SK-N-SH (cell line): ENCODE data around the gene SEC14L1. TPM values are rescaled to one million over a fixed set of nuclear protein-coding genes. Genes with fewer than 3 reads are reported as not detected.

Source experiments
- CTCF ChIA-PET: fragments of 300-600, 350-600 bp; formaldehyde crosslinking; extraction: SDS; loops from one replicate; lab custom pipeline; 2021; lab: Yijun Ruan, JAX
- POLR2A ChIA-PET: fragments of 350-600 bp; sonication (Branson Sonifier 250); formaldehyde crosslinking; extraction: SDS; loops from one replicate; lab custom pipeline; 2020; ENCODE audit warnings: antibody characterized with exemption, inconsistent platforms; lab: Yijun Ruan, JAX
- DNase-seq: peaks from one replicate; pipeline ENCODE4 v3.0.0; 2012
- H2AFZ ChIP-seq: fragments of 200-600 bp; sonication (generic); 2 replicates; pipeline ENCODE4 v1.8.1; 2016; ENCODE audit warnings: antibody characterized with exemption, mild to moderate bottlenecking, low read depth
- H3F3A ChIP-seq: fragments of 200-600 bp; sonication (generic); replicated peaks from 2 replicates; pipeline ENCODE3; 2016; ENCODE audit warnings: antibody characterized with exemption, mild to moderate bottlenecking; ENCODE audit not compliant: insufficient read depth
- H3K27ac ChIP-seq, 2 experiments: fragments of 200-500 bp in 1 of 2; fragments of 200-600 bp in 1 of 2; sonication (Bioruptor generic) in 1 of 2; sonication (generic), shearing (Covaris generic) in 1 of 2; 2 replicates each; pipeline versions ENCODE4 v1.5.1 to v1.6.1; 2014 to 2016; ENCODE audit warnings: low read depth in 2 of 2, inconsistent platforms in 1 of 2, low read length in 1 of 2, mild to moderate bottlenecking in 1 of 2, mixed read lengths in 1 of 2
- H3K27me3 ChIP-seq: fragments of 200-600 bp; sonication (generic), shearing (Covaris generic); 2 replicates; pipeline ENCODE4 v1.6.1; 2016; ENCODE audit warnings: mixed run types; ENCODE audit not compliant: insufficient read depth
- H3K36me3 ChIP-seq, 2 experiments: fragments of 200-500 bp in 1 of 2; fragments of 200-600 bp in 1 of 2; sonication (Bioruptor generic) in 1 of 2; sonication (generic) in 1 of 2; replicated peaks in 1 of 2; 2 replicates each; pipeline versions ENCODE3 to v1.5.1; 2014 to 2016; ENCODE audit warnings: low read length in 1 of 2, mild to moderate bottlenecking in 1 of 2; ENCODE audit not compliant: insufficient read depth in 2 of 2, control insufficient read depth in 1 of 2
- H3K4me1 ChIP-seq, 2 experiments: fragments of 200-500 bp in 1 of 2; fragments of 200-600 bp in 1 of 2; sonication (Bioruptor generic) in 1 of 2; sonication (generic), shearing (Covaris generic) in 1 of 2; 2 replicates each; pipeline versions ENCODE4 v1.5.1 to v1.6.1; 2014 to 2016; ENCODE audit warnings: low read depth in 1 of 2, low read length in 1 of 2, mixed run types in 1 of 2; ENCODE audit not compliant: insufficient read depth in 2 of 2, control insufficient read depth in 1 of 2
- H3K4me2 ChIP-seq: fragments of 200-600 bp; sonication (generic), shearing (Covaris generic); 2 replicates; pipeline ENCODE4 v1.6.1; 2017; ENCODE audit warnings: mixed run types
- H3K4me3 ChIP-seq, 2 experiments: fragments of 200-500 bp in 1 of 2; fragments of 200-600 bp in 1 of 2; sonication (Bioruptor generic) in 1 of 2; sonication (generic), shearing (Covaris generic) in 1 of 2; 2 replicates each; pipeline versions ENCODE4 v1.5.1 to v1.8.1; 2014 to 2016; ENCODE audit warnings: low read depth in 2 of 2, inconsistent platforms in 1 of 2, low read length in 1 of 2, mild to moderate bottlenecking in 1 of 2, mixed read lengths in 1 of 2, moderate library complexity in 1 of 2
- H3K79me2 ChIP-seq: fragments of 200-600 bp; sonication (generic); 2 replicates; pipeline ENCODE4 v1.8.1; 2017; ENCODE audit warnings: mild to moderate bottlenecking; ENCODE audit not compliant: insufficient read depth
- H3K9ac ChIP-seq: fragments of 200-600 bp; sonication (generic); 2 replicates; pipeline ENCODE4 v1.6.1; 2017; ENCODE audit warnings: mixed run types
- H3K9me2 ChIP-seq: fragments of 200-600 bp; sonication (generic); 2 replicates; pipeline ENCODE4 v1.6.1; 2017; ENCODE audit warnings: mixed run types
- H3K9me3 ChIP-seq: fragments of 200-600 bp; sonication (generic); 2 replicates; pipeline ENCODE4 v1.6.1; 2017; ENCODE audit warnings: mixed run types, mild to moderate bottlenecking, moderate library complexity
- H4K20me1 ChIP-seq: fragments of 200-600 bp; sonication (generic); 2 replicates; pipeline ENCODE4 v1.6.1; 2017; ENCODE audit warnings: mild to moderate bottlenecking, mixed run types; ENCODE audit not compliant: insufficient read depth
- ELF1 ChIP-seq: IDR thresholded peaks from 2 replicates; pipeline ENCODE4 v1.4.0; 2012
- EP300 ChIP-seq, 2 experiments: IDR thresholded peaks; 2 replicates each; pipeline versions ENCODE4 v1.4.0 to v1.6.1; 2012; ENCODE audit warnings: borderline replicate concordance in 1 of 2, low read depth in 1 of 2, low read length in 1 of 2
- FOSL2 ChIP-seq: IDR thresholded peaks from 2 replicates; pipeline ENCODE4 v1.4.0; 2012; ENCODE audit warnings: low read depth, mild to moderate bottlenecking, moderate library complexity, borderline replicate concordance
- GABPA ChIP-seq: IDR thresholded peaks from 2 replicates; pipeline ENCODE4 v1.4.0; 2012; ENCODE audit warnings: low read depth, mild to moderate bottlenecking
- NRF1 ChIP-seq: IDR thresholded peaks from 2 replicates; pipeline ENCODE4 v1.6.1; 2012; ENCODE audit warnings: low read depth, mild to moderate bottlenecking, low read length
- POLR2AphosphoS5 ChIP-seq: IDR thresholded peaks from 2 replicates; pipeline ENCODE4 v1.6.1; 2012; ENCODE audit warnings: low read depth, low read length
- RAD21 ChIP-seq: IDR thresholded peaks from 2 replicates; pipeline ENCODE4 v1.6.1; 2012; ENCODE audit warnings: mild to moderate bottlenecking, low read length
- RCOR1 ChIP-seq: fragments of 150-350 bp; IDR thresholded peaks from 2 replicates; pipeline ENCODE4 v1.6.1; 2017; ENCODE audit warnings: antibody characterized with exemption, low read length
- REST ChIP-seq: IDR thresholded peaks from 2 replicates; pipeline ENCODE4 v1.6.1; 2012; ENCODE audit warnings: mild to moderate bottlenecking, low read depth, low read length, moderate library complexity
- RFX5 ChIP-seq: IDR thresholded peaks from 2 replicates; pipeline ENCODE4 v1.6.1; 2012; ENCODE audit warnings: mild to moderate bottlenecking, improper control_type of control experiment, low read length
- RXRA ChIP-seq: IDR thresholded peaks from 2 replicates; pipeline ENCODE4 v1.4.0; 2012; ENCODE audit warnings: low read depth, mild to moderate bottlenecking, borderline replicate concordance
- SMC3 ChIP-seq: IDR thresholded peaks from 2 replicates; pipeline ENCODE4 v1.6.1; 2012; ENCODE audit warnings: low read depth, low read length, improper control_type of control experiment
- TAF1 ChIP-seq: IDR thresholded peaks from 2 replicates; pipeline ENCODE4 v1.6.1; 2012; ENCODE audit warnings: low read depth, mild to moderate bottlenecking, low read length, moderate library complexity, borderline replicate concordance
- TCF12 ChIP-seq: IDR thresholded peaks from 2 replicates; pipeline ENCODE4 v1.4.0; 2012
- TEAD4 ChIP-seq: IDR thresholded peaks from 2 replicates; pipeline ENCODE4 v1.4.0; 2012; ENCODE audit warnings: mild to moderate bottlenecking, borderline replicate concordance; ENCODE audit not compliant: insufficient read depth
- YY1 ChIP-seq: IDR thresholded peaks from 2 replicates; pipeline ENCODE4 v1.4.0; 2012; ENCODE audit warnings: low read depth, mild to moderate bottlenecking
- WGBS: methylation state at CpG from one replicate; pipeline ENCODE4 v1.1.6; 2017; ENCODE audit warnings: low lambda C conversion rate; 5-methylcytosine and 5-hydroxymethylcytosine counted together
- polyA plus RNA-seq, 3 experiments: library from polyadenylated mRNA; depleted of rRNA; stranded (reverse); fragments of >200 nt; gene quantifications; 2 replicates each; pipeline ENCODE4 v1.2.3, GENCODE V29; 2012
- TF ChIP-seq, protein P1 (sequence below): fragments of 200-600 bp; sonication (generic); IDR thresholded peaks from 2 replicates; pipeline ENCODE4 v1.6.1; 2017; ENCODE audit warnings: antibody characterized with exemption, mild to moderate bottlenecking, moderate library complexity
- TF ChIP-seq, protein P2 (sequence below): fragments of 150-350 bp; IDR thresholded peaks from 2 replicates; pipeline ENCODE4 v1.6.1; 2016; ENCODE audit warnings: mild to moderate bottlenecking, low read depth, low read length
- TF ChIP-seq, protein P3 (sequence below): IDR thresholded peaks from 2 replicates; pipeline ENCODE4 v1.4.0; 2012; ENCODE audit warnings: low read depth, borderline replicate concordance
- TF ChIP-seq, protein P4 (sequence below): fragments of 150-350 bp; IDR thresholded peaks from 2 replicates; pipeline ENCODE4 v1.6.1; 2017; ENCODE audit warnings: antibody characterized with exemption, low read length, low read depth, borderline replicate concordance

SEC14L1 gene
- polyA plus RNA-seq, 1 of the 3 experiments (the other 2 are of a cell fraction), result 62.4 TPM

DNA sequence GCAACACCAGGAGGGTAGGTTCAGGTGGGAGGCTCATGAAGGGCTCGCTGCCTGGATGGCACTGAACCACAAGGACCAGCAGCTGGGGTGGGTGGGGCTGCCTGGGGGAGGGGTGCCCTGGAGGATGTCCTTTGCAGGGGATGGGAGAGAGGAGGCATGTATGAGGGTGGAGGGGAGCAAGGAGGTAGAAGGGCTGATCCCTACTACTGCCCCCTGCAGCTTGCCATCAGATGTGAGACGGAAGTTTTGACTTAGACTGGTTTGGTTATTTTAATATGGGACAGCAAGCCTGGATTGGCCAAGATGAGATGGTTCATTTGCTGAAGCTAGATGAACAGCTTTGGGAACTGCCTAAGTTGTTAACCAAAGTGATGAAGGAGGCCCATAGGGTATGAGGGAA lies 115.9 kb downstream of the SEC14L1 start:
- H3K9me2 ChIP-seq, result no peaks in the 10 kb centered on the region
- CTCF ChIA-PET, result interaction anchor here (0.7 to 4.0 kb wide), 7 partner anchors 9 to 170 kb away, joined by 3 to 33 read pairs (median 4); no protein-coding TSS in a partner anchor
- H4K20me1 ChIP-seq, result no peaks in the 10 kb centered on the region
- H3F3A ChIP-seq, result peaks cover 11% of the 10 kb centered on the region
- peaks cover 11 to 23% of the 10 kb centered on the region in 2 experiments; a peak in 3 of 4 replicates for H3K4me1 ChIP-seq
- H3K27me3 ChIP-seq, result no peaks in the 10 kb centered on the region
- H3K27ac ChIP-seq, result no peak overlapping the region
- 95% methylated on average over 2 of the region's 2 CpGs for WGBS
- no peak overlapping the region; the same call in 1 of the 2 replicates for H3K4me2 ChIP-seq
- no peaks in the 10 kb centered on the region for H3K79me2 ChIP-seq
- H2AFZ ChIP-seq, result no peak overlapping the region
- no peaks in the 10 kb centered on the region for H3K36me3 ChIP-seq
- DNase-seq, result no peak
- H3K4me3 ChIP-seq, result no peak overlapping the region
- no peaks in the 10 kb centered on the region for H3K9me3 ChIP-seq
- TF ChIP-seq, protein P1, sequence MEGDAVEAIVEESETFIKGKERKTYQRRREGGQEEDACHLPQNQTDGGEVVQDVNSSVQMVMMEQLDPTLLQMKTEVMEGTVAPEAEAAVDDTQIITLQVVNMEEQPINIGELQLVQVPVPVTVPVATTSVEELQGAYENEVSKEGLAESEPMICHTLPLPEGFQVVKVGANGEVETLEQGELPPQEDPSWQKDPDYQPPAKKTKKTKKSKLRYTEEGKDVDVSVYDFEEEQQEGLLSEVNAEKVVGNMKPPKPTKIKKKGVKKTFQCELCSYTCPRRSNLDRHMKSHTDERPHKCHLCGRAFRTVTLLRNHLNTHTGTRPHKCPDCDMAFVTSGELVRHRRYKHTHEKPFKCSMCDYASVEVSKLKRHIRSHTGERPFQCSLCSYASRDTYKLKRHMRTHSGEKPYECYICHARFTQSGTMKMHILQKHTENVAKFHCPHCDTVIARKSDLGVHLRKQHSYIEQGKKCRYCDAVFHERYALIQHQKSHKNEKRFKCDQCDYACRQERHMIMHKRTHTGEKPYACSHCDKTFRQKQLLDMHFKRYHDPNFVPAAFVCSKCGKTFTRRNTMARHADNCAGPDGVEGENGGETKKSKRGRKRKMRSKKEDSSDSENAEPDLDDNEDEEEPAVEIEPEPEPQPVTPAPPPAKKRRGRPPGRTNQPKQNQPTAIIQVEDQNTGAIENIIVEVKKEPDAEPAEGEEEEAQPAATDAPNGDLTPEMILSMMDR, result peak; percentile 30
- TF ChIP-seq SMC3, result no peak
- no peak overlapping the region for H3K9ac ChIP-seq
- POLR2A ChIA-PET, result no interaction called here

DNA sequence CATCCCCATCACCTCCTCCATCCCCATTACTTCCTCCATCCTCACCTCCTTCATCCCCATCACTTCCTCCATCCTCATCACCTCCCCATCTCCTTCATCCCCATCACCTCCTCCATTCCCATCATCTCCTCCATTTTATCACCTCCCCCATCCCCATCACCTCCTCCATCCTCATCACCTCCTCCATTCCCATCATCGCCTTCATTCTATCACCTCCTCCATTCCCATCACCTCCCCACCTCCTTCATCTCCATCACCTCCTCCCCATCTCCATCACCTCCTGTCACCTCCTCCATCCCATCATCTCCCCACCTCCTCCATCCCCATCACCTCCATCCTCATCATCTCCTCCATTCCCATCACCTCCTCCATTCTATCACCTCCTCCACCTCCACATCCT lies 116.4 kb downstream of the SEC14L1 start:
- H3K27ac ChIP-seq, result no peak overlapping the region
- H3K9me3 ChIP-seq, result no peaks in the 10 kb centered on the region
- 96% methylated on average over 1 of the region's 1 CpG for WGBS
- H3K9me2 ChIP-seq, result no peaks in the 10 kb centered on the region
- peaks cover 11 to 23% of the 10 kb centered on the region in 2 experiments; a peak in 3 of 4 replicates for H3K4me1 ChIP-seq
- H3K27me3 ChIP-seq, result no peaks in the 10 kb centered on the region
- H3K9ac ChIP-seq, result no peak overlapping the region
- no peaks in the 10 kb centered on the region for H3K36me3 ChIP-seq
- CTCF ChIA-PET, result interaction anchor here (4.0 kb wide), 1 partner anchor 9 kb away, joined by 33 read pairs; no protein-coding TSS in a partner anchor
- no peaks in the 10 kb centered on the region for H3K79me2 ChIP-seq
- H4K20me1 ChIP-seq, result no peaks in the 10 kb centered on the region
- POLR2A ChIA-PET, result no interaction called here
- no peak overlapping the region for H2AFZ ChIP-seq
- H3K4me2 ChIP-seq, result no peak overlapping the region
- H3F3A ChIP-seq, result peaks cover 11% of the 10 kb centered on the region
- H3K4me3 ChIP-seq, result no peak overlapping the region
- DNase-seq, result no peak
- no peak for TF ChIP-seq FOSL2
- TF ChIP-seq TAF1, result no peak
- TF ChIP-seq RXRA, result no peak
- TF ChIP-seq, protein P2, sequence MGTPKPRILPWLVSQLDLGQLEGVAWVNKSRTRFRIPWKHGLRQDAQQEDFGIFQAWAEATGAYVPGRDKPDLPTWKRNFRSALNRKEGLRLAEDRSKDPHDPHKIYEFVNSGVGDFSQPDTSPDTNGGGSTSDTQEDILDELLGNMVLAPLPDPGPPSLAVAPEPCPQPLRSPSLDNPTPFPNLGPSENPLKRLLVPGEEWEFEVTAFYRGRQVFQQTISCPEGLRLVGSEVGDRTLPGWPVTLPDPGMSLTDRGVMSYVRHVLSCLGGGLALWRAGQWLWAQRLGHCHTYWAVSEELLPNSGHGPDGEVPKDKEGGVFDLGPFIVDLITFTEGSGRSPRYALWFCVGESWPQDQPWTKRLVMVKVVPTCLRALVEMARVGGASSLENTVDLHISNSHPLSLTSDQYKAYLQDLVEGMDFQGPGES, result no peak
- no peak for TF ChIP-seq POLR2AphosphoS5
- TF ChIP-seq, protein P3, sequence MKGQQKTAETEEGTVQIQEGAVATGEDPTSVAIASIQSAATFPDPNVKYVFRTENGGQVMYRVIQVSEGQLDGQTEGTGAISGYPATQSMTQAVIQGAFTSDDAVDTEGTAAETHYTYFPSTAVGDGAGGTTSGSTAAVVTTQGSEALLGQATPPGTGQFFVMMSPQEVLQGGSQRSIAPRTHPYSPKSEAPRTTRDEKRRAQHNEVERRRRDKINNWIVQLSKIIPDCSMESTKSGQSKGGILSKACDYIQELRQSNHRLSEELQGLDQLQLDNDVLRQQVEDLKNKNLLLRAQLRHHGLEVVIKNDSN, result no peak
- TF ChIP-seq, protein P4, sequence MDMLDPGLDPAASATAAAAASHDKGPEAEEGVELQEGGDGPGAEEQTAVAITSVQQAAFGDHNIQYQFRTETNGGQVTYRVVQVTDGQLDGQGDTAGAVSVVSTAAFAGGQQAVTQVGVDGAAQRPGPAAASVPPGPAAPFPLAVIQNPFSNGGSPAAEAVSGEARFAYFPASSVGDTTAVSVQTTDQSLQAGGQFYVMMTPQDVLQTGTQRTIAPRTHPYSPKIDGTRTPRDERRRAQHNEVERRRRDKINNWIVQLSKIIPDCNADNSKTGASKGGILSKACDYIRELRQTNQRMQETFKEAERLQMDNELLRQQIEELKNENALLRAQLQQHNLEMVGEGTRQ, result no peak
- no peak for TF ChIP-seq EP300 (IDR thresholded peaks at IDR 0.05; ENCODE audit: borderline replicate concordance in 1 of 2, low read depth in 1 of 2, low read length in 1 of 2)
- no peak for TF ChIP-seq TCF12
- TF ChIP-seq RFX5, result no peak
- TF ChIP-seq GABPA, result no peak
- TF ChIP-seq NRF1, result no peak
- no peak for TF ChIP-seq YY1
- TF ChIP-seq REST, result no peak
- no peak for TF ChIP-seq RCOR1
- no peak for TF ChIP-seq RAD21
- no peak for TF ChIP-seq ELF1
- TF ChIP-seq TEAD4, result no peak
